ENCODE measurements around the gene CPT1C. TPM values are rescaled to one million over a fixed set of nuclear protein-coding genes. Genes with fewer than 3 reads are reported as not detected.

Gene CPT1C
- 8.2 TPM for polyA plus RNA-seq (ENCODE audit: insufficient read length)

- DNase-seq (ENCODE audit: low read depth) = no peak
Observed at GRCh38 chr19:49690656-49691242, at the start of gene CPT1C. Gene CPT1C (plus strand): TSS chr19:49691116. CDS start chr19:49692253, 1,137 bp downstream.

DNA sequence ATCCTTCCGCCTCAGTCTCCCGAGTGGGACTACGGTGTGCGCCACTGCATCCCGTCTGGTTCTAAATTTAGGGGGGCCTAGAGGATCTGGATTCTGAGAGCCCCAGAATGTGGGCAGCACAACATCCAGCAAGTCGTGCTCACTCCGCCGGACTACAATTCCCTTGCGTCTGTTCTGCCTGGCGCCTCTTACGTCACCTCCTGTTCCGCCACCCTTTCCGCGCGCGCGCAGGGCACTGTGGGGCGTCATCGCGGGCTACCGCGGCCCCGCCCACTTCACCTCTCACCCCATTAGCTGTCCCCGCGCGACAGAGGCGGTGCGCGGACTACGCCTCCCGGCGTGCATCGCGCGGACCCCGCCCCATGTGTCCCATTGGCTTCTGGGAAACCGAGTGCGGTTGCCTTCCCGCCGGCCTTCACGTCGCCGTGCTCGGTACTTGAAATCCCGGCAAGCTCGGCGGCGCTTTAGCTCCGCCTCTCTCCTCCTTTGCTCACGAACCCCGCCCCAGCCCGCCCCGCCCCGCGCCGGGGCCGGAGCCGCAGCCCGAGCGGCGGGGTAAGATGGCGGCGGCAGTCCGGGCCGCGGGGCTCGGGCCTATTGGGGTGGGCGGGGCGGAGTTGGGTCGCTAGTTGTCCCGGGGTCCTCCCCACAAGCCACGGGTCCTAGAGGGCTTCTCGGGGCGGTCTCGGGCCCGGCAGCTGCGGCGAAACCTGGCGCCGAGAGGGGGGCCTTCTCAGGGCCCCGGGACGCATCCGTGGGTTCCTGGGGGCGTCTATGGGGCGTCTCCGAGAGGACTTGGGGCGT lies 49.0 kb upstream of the CPT1C start, which contains the start of gene SCAF1:
Gene SCAF1 (plus strand): TSS at position 522 of the 804 bp plus-strand sequence. CDS start 2,818 bp downstream, outside the sequence.
- DNase-seq (ENCODE audit: low read depth) = peak; percentile 97

GRCh38 chr19:49642492-49643035 lies 48.4 kb upstream of the CPT1C start:
- no peak for DNase-seq (ENCODE audit: low read depth)

GRCh38 chr19:49643466-49643865 lies 47.5 kb upstream of the CPT1C start:
- no peak for DNase-seq (ENCODE audit: low read depth)

- DNase-seq (ENCODE audit: low read depth) = no peak
Observed at GRCh38 chr19:49645592-49645991, 45.3 kb upstream of the CPT1C start.

DNA sequence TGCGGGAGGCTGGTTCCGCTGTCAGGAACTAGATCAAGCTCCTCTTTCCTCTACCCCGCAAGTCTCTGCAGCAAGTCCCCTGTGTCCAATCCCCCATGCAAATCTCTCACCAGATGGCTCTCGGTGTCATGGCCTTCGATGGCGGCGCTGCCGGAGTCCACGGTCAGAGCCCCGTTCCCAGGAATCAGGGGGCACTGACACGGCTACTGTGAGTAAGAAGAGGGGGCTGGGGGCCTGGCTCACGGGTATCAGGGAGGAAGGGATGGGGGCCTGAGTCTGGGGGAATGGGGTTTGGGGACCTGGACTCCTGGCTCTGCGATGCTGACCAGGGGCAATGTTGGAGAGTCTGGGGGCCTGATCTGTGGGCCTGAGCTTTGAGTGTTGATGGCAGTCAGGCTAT lies 44.9 kb upstream of the CPT1C start:
- no peak for DNase-seq (ENCODE audit: low read depth)

DNA sequence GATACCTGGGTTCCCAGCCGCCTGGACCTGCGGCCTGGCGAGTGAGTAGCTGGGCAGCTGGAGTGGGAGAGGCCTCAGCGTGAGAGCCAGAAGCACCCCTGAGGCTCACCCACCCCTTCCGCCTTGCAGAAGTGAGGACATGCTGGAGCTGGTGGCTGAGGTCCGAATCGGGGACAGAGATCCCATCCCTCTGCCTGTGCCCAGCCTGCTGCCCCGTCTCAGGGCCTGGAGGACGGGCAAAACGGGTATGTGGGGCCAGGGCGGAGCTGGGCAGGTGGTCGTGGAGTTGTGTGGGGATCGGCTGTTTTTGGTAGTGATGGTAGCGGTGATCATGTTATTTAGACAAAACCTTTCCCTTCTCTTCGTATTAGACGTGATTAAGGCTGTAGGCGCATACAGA lies 44.3 kb upstream of the CPT1C start:
- DNase-seq (ENCODE audit: low read depth) = no peak

DNA sequence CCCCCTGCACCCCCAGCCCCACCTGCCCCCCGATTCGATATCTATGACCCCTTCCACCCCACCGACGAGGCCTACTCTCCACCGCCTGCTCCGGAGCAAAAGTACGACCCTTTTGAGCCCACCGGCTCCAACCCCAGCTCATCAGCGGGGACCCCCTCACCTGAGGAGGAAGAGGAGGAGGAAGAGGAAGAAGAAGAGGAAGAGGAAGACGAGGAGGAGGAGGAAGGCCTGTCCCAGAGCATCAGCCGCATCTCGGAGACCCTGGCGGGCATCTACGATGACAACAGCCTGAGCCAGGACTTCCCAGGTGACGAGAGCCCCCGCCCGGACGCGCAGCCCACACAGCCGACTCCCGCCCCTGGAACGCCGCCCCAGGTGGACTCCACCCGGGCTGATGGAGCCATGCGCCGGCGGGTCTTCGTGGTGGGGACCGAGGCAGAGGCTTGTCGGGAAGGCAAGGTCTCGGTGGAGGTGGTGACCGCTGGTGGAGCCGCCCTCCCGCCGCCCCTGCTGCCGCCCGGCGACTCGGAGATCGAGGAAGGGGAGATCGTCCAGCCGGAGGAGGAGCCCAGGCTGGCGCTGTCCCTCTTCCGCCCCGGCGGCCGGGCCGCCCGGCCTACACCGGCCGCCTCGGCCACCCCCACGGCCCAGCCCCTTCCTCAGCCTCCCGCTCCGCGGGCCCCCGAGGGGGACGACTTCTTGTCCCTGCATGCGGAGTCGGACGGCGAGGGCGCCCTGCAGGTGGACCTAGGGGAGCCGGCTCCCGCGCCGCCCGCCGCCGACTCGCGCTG lies 39.7 kb upstream of the CPT1C start:
- no peak for DNase-seq (ENCODE audit: low read depth)

- DNase-seq (ENCODE audit: low read depth) = no peak
Observed at GRCh38 chr19:49651820-49652550, 38.9 kb upstream of the CPT1C start.

DNA sequence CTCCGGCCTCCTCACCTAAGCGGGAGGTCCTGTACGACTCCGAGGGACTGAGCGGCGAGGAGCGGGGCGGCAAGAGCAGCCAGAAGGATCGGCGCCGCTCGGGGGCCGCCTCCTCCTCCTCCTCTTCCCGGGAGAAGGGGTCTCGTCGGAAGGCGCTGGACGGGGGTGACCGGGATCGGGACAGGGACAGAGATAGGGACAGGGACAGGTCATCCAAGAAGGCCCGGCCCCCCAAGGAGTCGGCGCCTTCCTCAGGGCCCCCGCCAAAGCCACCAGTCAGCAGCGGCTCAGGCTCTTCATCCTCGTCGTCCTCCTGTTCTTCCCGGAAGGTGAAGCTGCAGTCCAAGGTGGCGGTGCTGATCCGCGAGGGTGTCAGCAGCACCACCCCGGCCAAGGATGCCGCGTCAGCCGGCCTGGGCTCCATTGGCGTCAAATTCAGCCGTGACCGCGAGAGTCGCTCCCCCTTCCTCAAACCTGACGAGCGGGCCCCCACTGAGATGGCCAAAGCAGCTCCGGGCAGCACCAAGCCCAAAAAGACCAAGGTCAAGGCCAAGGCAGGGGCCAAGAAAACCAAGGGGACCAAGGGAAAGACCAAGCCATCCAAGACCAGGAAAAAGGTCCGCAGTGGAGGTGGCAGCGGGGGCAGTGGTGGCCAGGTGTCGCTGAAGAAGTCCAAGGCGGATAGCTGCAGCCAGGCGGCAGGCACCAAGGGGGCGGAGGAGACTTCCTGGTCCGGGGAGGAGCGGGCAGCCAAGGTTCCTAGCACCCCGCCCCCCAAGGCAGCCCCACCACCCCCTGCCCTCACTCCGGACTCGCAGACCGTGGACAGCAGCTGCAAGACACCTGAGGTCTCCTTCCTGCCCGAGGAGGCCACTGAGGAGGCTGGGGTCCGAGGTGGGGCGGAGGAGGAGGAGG lies 38.1 kb upstream of the CPT1C start:
- no peak for DNase-seq (ENCODE audit: low read depth)

- no peak for DNase-seq (ENCODE audit: low read depth)
Observed at GRCh38 chr19:49653466-49653806, 37.5 kb upstream of the CPT1C start.

- DNase-seq (ENCODE audit: low read depth) = no peak
Observed at GRCh38 chr19:49654581-49654980, 36.3 kb upstream of the CPT1C start.

- DNase-seq (ENCODE audit: low read depth) = no peak
Observed at GRCh38 chr19:49655570-49656455, 35.1 kb upstream of the CPT1C start.

DNA sequence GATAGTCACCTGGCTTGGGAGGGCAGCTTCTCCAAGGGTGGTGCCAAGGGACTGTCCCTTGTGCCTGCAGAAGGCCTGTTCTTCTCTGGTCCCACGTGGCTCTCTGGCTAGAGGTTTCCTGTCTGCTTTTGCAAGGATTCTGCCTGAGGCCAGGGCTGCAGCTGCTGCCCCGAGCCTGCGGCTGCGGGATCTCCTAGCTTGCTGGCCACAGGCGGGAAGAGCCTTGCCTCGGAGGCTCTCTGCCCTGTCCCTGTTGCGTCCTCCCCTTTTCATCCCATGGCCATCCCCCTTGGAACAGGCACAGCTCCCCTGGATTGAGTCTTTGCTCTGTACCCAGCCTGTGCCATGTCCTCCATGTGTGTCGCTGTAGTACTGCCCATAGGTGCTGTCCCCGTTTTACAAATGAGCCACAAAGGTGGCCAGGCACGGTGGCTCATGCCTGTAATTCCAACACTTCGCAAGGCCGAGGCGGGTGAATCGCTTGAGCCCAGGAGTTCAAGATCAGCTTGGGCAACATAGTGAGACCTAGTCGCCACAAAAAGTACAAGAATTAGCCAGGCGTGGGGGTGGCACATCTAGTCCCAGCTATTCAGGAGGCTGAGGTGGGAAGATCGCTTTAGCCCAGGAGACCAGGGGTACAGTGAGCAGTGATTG lies 34.3 kb upstream of the CPT1C start:
- DNase-seq (ENCODE audit: low read depth) = no peak

DNA sequence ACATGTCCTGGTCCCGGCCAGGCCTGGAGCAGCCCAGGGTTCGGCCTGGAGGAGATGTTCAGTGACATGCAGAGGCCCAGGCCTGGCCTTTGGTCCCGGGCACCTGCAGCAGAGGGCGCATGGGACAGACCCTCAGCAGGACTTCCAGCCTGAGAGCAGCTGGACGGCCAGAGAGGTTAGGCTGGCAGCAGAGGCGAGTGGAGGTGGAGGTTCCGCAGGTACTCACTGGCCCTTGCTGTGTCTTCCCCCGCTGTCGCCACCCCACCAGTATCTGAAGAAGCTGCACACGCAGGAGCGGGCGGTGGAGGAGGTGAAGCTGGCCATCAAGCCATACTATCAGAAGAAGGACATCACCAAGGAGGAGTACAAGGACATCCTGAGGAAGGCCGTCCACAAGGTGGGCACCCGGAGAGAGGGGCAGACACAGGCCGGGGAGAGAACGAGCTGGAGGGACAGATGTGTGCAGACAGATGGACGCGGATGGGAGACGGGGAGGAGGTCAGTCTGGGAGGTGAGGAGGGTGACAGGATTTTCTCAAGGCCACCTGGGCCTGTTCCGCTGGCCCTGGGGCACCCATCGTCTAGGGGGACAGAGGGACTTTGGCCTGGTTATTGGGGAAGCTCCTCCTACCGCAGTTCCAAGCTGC lies 33.3 kb upstream of the CPT1C start:
- no peak for DNase-seq (ENCODE audit: low read depth)

DNA sequence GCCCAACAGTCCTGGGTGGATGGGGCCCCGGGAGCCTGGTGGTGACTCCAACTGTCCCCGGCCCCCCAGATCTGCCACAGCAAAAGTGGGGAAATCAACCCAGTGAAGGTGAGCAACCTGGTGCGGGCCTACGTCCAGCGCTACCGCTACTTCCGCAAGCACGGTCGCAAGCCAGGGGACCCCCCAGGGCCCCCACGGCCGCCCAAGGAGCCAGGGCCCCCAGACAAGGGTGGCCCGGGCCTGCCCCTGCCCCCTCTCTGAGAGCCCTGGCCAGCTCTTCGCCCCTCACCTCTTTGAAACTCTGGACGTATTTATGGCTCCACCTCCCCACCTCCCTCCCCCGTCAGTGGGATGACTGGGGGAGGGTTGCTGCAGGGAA lies 32.8 kb upstream of the CPT1C start:
- DNase-seq (ENCODE audit: low read depth) = no peak

- no peak for DNase-seq (ENCODE audit: low read depth)
Observed at GRCh38 chr19:49658566-49659442, 32.1 kb upstream of the CPT1C start.
